ENCODE results near the gene ISCA1.
A peak's percentile ranks its signal among the peaks of the same experiment; 100 is the strongest.

The ISCA1 gene

DNA sequence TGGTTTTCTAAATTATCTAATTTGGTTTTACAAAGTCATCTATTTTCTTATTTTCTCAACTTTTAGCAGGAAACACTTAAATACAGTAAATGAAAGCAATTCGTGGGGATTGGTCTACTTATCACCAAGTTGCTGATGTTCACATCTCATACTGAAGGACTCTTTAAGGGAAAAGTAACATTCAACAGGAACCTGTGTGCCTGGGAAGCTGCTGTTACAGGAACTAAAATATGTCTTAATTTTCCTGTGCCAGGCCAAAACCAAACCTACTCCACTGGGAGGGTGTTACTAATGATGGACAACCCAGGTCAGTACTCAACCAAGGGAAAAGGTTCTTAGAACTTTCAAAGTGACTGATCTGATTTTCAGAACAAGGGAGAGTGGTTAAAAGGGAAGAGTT is 5.3 kb downstream of the ISCA1 start (continued):
- TF ChIP-seq ZNF701 (tag by site-specific recombination; IDR thresholded peaks at IDR 0.05), result no peak

- POLR2A ChIA-PET, result interaction anchor here (1.4 kb wide), 1 partner anchor 10 kb away, joined by 3 read pairs; no protein-coding TSS in a partner anchor
- H3K9me3 ChIP-seq (ENCODE audit: control insufficient read depth, insufficient read depth, low read depth, low read length), result no peaks in the 10 kb centered on the region
- no peak overlapping the region for H3K27ac ChIP-seq (ENCODE audit: extremely low read depth, low read depth, low read length)
- peak; percentile 35 for TF ChIP-seq ZNF654 (tag by site-specific recombination; IDR thresholded peaks at IDR 0.05; ENCODE audit: low read depth)
- no peak for TF ChIP-seq YY1 (tag by site-specific recombination; IDR thresholded peaks at IDR 0.05)
- peaks cover 4 to 50% of the 10 kb centered on the region in 2 experiments for H3K36me3 ChIP-seq (ENCODE audit: control insufficient read depth in 2 of 2, insufficient read depth in 1 of 2, low read length in 2 of 2)
- no peak overlapping the region for H3K4me3 ChIP-seq (ENCODE audit: low read depth, low read length)
- H3K4me1 ChIP-seq (ENCODE audit: control insufficient read depth, insufficient read depth, low read length), result no peaks in the 10 kb centered on the region
- CTCF ChIA-PET, result interaction anchor here (0.6 to 3.3 kb wide), 6 partner anchors 8 to 663 kb away, joined by 3 to 17 read pairs (median 4); no protein-coding TSS in a partner anchor
These were observed 6.4 kb downstream of the ISCA1 start for GRCh38 chr9:86275962-86276361.

DNA sequence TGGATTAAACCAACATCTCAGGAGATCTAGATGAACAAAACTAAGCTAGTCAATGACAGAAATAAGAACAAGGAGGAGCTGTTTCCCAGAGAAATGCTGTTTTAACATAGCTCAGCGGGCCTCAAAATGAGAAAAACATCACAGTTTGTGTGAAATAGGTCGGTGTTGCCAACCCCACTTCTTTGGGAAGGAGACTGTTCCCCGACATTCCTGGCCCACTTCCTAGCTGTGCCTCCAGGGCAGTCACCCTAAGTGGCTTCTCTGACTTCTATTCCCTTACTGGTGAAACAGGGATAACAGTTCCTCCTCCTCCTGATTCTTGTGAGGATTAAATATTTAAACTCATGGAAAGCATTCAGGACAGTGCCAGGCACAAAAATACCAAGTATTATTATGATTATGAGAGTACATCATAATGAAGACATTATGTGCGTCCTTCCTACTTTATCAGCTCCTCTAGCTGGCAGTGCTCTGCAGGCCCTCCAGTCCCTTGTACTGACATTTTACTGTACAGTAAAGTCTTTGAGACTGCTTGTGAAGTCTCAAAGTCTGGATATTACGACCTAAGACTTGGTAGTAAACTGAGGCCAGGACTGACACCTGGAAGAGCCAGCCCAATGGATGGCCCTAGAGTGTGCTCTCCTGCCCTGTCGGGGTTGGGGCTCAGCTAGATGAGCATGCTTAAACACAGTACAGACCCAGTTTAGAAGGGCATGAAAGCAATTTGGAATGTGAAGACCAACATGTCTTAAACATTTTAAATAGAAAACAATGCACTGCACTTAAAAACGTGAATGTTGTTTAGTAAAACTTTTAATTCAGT is 7.3 kb downstream of the ISCA1 start:
- TF ChIP-seq SETDB1 (IDR thresholded peaks at IDR 0.05; ENCODE audit: insufficient read length, low read length), result no peak
- TF ChIP-seq ZNF843 (tag by site-specific recombination; IDR thresholded peaks at IDR 0.05), result no peak
- no peak for TF ChIP-seq KLF9 (tag by site-specific recombination; IDR thresholded peaks at IDR 0.05; ENCODE audit: low read depth)
- TF ChIP-seq ZNF549 (tag by site-specific recombination; IDR thresholded peaks at IDR 0.05), result no peak
- TF ChIP-seq ZNF544 (tag by site-specific recombination; IDR thresholded peaks at IDR 0.05), result no peak
- TF ChIP-seq ZFP37 (tag by site-specific recombination; IDR thresholded peaks at IDR 0.05), result no peak
- Histone ChIP-seq H3K4me1 (ENCODE audit: control insufficient read depth, insufficient read depth, low read length) (no peaks in the 10 kb centered on the region), H3K4me3 (ENCODE audit: low read depth, low read length) (no peak overlapping the region), H3K9me3 (ENCODE audit: control insufficient read depth, insufficient read depth, low read depth, low read length) (no peaks in the 10 kb centered on the region), H3K36me3 (ENCODE audit: control insufficient read depth in 2 of 2, insufficient read depth in 1 of 2, low read length in 2 of 2) (peaks cover 4 to 50% of the 10 kb centered on the region in 2 experiments), H3K27ac (ENCODE audit: extremely low read depth, low read depth, low read length) (no peak overlapping the region)
- ChIA-PET CTCF (interaction anchor here (0.6 to 3.3 kb wide), 4 partner anchors 22 to 73 kb away, joined by 3 to 17 read pairs (median 4); no protein-coding TSS in a partner anchor), POLR2A (interaction anchor here (0.7 to 1.4 kb wide), 2 partner anchors 9 to 88 kb away, joined by 3 read pairs; no protein-coding TSS in a partner anchor)

DNA sequence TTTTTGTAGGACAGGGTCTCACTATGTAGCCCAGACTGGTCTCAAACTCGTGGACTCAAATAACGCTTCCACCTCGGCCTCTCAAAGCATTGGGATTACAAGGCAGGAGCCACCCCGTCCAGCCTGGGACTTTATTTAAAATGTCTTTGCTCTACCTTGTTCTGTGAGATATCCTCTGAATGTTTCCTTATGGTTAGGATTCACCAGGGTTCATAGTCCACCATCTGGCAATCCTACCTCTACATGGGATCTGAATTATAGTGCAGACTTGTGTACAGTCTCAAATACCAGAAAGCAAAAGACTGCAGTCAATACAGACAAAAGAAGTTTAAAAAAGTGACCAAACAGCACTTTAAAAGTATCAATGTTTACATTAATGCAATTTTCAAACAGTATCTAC is 10.1 kb downstream of the ISCA1 start:
- ChIA-PET POLR2A (no interaction called here), CTCF (no interaction called here)
- no peak overlapping the region for H3K27ac ChIP-seq (ENCODE audit: extremely low read depth, low read depth, low read length)
- H3K4me1 ChIP-seq (ENCODE audit: control insufficient read depth, insufficient read depth, low read length), result no peaks in the 10 kb centered on the region
- peaks cover 8 to 47% of the 10 kb centered on the region in 2 experiments for H3K36me3 ChIP-seq (ENCODE audit: control insufficient read depth in 2 of 2, insufficient read depth in 1 of 2, low read length in 2 of 2)
- H3K4me3 ChIP-seq (ENCODE audit: low read depth, low read length), result no peak overlapping the region
- TF ChIP-seq ZNF600 (tag by site-specific recombination; IDR thresholded peaks at IDR 0.05), result no peak
- no peak for TF ChIP-seq ZNF292 (tag by site-specific recombination; IDR thresholded peaks at IDR 0.05; ENCODE audit: borderline replicate concordance, low read depth)
- no peak for TF ChIP-seq ZNF174 (tag by site-specific recombination; IDR thresholded peaks at IDR 0.05)
- no peak for TF ChIP-seq ZNF366 (tag by site-specific recombination; conservative IDR thresholded peaks at IDR 0.05)
- no peak for TF ChIP-seq PRDM1 (tag by site-specific recombination; IDR thresholded peaks at IDR 0.05)
- TF ChIP-seq SETDB1 (IDR thresholded peaks at IDR 0.05; ENCODE audit: insufficient read length, low read length), result no peak
- no peak for TF ChIP-seq ZNF768 (tag by site-specific recombination; IDR thresholded peaks at IDR 0.05)
- TF ChIP-seq ZNF670 (tag by site-specific recombination; IDR thresholded peaks at IDR 0.05; ENCODE audit: low read depth), result no peak
- TF ChIP-seq ZNF548 (tag by site-specific recombination; IDR thresholded peaks at IDR 0.05), result no peak
- no peak for TF ChIP-seq ZNF138 (tag by site-specific recombination; IDR thresholded peaks at IDR 0.05; ENCODE audit: borderline replicate concordance)
- no peak for TF ChIP-seq EGR2 (tag by site-specific recombination; IDR thresholded peaks at IDR 0.05; ENCODE audit: low read depth)
- no peak for TF ChIP-seq TCF7L2 (IDR thresholded peaks at IDR 0.05; ENCODE audit: borderline replicate concordance, low read depth, low read length)
- no peak for TF ChIP-seq ZNF121 (tag by site-specific recombination; IDR thresholded peaks at IDR 0.05)
- no peak for TF ChIP-seq ZNF354C (tag by site-specific recombination; IDR thresholded peaks at IDR 0.05; ENCODE audit: borderline replicate concordance, low read depth)
- TF ChIP-seq ZNF704 (tag by site-specific recombination; IDR thresholded peaks at IDR 0.05), result no peak
- no peaks in the 10 kb centered on the region for H3K9me3 ChIP-seq (ENCODE audit: control insufficient read depth, insufficient read depth, low read depth, low read length)
